SK-N-MC (cell line): Measurements from ENCODE around the gene PTGES.

ENCODE experiments used
- EZH2 ChIP-seq: fragments of 200-600 bp; sonication (generic); IDR thresholded peaks from one replicate; pipeline ENCODE4 v1.6.1; 2017; ENCODE audit warnings: antibody characterized with exemption
- POLR2AphosphoS5 ChIP-seq: IDR thresholded peaks from 2 replicates; pipeline ENCODE4 v1.6.1; 2012; ENCODE audit warnings: mild to moderate bottlenecking, low read depth, low read length, borderline replicate concordance

DNA sequence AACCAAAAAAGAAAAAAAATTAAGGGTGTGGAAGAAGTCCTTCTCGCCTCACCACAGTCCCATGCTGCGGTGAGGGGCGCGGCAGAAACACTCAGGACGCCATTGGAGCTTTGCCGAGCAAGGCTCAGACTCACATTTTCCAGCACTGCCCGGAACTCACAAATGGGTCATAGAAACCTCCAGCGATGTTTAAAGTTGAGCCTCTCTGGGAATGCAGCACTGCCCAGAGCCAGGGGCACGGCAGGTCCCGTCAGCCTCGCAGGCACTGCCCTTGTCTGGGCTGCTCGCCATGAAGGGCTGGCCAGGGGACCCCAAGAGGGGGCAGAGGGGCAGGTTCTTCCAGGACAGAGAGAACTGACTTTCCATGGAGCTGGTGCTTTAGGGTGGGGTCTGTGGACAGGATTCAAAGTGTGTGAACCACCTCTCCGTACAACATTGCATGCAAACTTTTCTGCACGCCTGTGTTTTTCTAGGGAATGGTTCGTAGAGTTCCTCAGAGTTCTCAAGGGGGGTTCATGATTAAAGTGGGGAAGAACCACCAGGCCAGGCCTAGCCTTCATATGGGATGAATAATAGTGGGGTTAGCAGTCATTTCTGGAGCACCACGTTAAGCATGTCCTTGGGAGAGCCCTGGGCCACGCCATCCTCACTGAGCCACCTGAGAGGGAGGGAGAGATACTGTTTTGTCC, 49.0 kb downstream of the PTGES start:
- TF ChIP-seq EZH2 (no peak), POLR2AphosphoS5 (no peak)
